Smooth muscle cell (in vitro differentiated cells): Measurements from ENCODE around the gene FXYD2. TPM values are rescaled to one million over a fixed set of nuclear protein-coding genes. Genes with fewer than 3 reads are reported as not detected.

Experiments used
- DNase-seq: peaks from one replicate; lab custom pipeline; 2025; ENCODE audit not compliant: unreplicated experiment; lab: John Stamatoyannopoulos, UW
- H2AFZ ChIP-seq: fragments of 200-600 bp; sonication (generic); 2 replicates; pipeline ENCODE4 v1.6.0; 2016; ENCODE audit warnings: antibody characterized with exemption, low read depth, mild to moderate bottlenecking
- H3F3A ChIP-seq: fragments of 200-600 bp; sonication (generic); 2 replicates; pipeline ENCODE4 v1.6.0; 2017; ENCODE audit warnings: antibody characterized with exemption, low read depth
- H3K27ac ChIP-seq: fragments of 200-600 bp; sonication (generic); 2 replicates; pipeline ENCODE4 v1.5.1; 2016; ENCODE audit warnings: low read depth, mild to moderate bottlenecking
- H3K27me3 ChIP-seq: fragments of 200-600 bp; sonication (generic); 2 replicates; pipeline ENCODE4 v1.6.1; 2016; ENCODE audit warnings: low read depth, mild to moderate bottlenecking
- H3K36me3 ChIP-seq: fragments of 200-600 bp; sonication (generic); 2 replicates; pipeline ENCODE4 v1.5.1; 2016; ENCODE audit warnings: low read depth
- H3K4me1 ChIP-seq: fragments of 200-600 bp; sonication (generic); 2 replicates; pipeline ENCODE4 v1.5.1; 2016; ENCODE audit warnings: low read depth
- H3K4me2 ChIP-seq: fragments of 200-600 bp; sonication (generic); 2 replicates; pipeline ENCODE4 v1.6.0; 2016; ENCODE audit warnings: mild to moderate bottlenecking
- H3K4me3 ChIP-seq: fragments of 200-600 bp; sonication (generic); 2 replicates; pipeline ENCODE4 v1.5.1; 2016; ENCODE audit warnings: mild to moderate bottlenecking
- H3K79me2 ChIP-seq: fragments of 200-600 bp; sonication (generic); 2 replicates; pipeline ENCODE4 v1.6.0; 2016; ENCODE audit warnings: low read depth, mild to moderate bottlenecking
- H3K9ac ChIP-seq: fragments of 200-600 bp; sonication (generic); 2 replicates; pipeline ENCODE4 v1.6.0; 2016; ENCODE audit warnings: low read depth
- H3K9me3 ChIP-seq: fragments of 200-600 bp; sonication (generic); replicated peaks from 2 replicates; pipeline ENCODE4 v1.5.1; 2016; ENCODE audit warnings: low read depth
- H4K20me1 ChIP-seq: fragments of 200-600 bp; sonication (generic); 2 replicates; pipeline ENCODE4 v1.6.0; 2016; ENCODE audit warnings: low read depth
- WGBS: methylation state at CpG from one replicate; pipeline ENCODE4 v1.1.7; 2016; ENCODE audit warnings: low lambda C conversion rate; 5-methylcytosine and 5-hydroxymethylcytosine counted together
- polyA plus RNA-seq: library from polyadenylated mRNA; unstranded; fragments of >200 nt; fragmentation: Nextera tagmentation; extraction: Ambion mirVana; gene quantifications from 2 replicates; pipeline ENCODE4 v1.2.1, GENCODE V29; 2016
- total RNA-seq: library from RNA; depleted of rRNA; stranded (reverse); fragments of >200 nt; gene quantifications from 2 replicates; pipeline ENCODE4 v1.2.3, GENCODE V29; 2014
- TF ChIP-seq, protein P1 (sequence below): fragments of 200-600 bp; sonication (generic); IDR thresholded peaks from 2 replicates; pipeline ENCODE4 v1.5.1; 2017; ENCODE audit warnings: borderline replicate concordance, mild to moderate bottlenecking, antibody characterized with exemption; ENCODE audit not compliant: insufficient read depth, poor library complexity, severe bottlenecking

FXYD2 gene
- total and polyA plus RNA-seq, 2 experiments from 2014 or later, result 1.00 TPM; not detected in 1

DNA sequence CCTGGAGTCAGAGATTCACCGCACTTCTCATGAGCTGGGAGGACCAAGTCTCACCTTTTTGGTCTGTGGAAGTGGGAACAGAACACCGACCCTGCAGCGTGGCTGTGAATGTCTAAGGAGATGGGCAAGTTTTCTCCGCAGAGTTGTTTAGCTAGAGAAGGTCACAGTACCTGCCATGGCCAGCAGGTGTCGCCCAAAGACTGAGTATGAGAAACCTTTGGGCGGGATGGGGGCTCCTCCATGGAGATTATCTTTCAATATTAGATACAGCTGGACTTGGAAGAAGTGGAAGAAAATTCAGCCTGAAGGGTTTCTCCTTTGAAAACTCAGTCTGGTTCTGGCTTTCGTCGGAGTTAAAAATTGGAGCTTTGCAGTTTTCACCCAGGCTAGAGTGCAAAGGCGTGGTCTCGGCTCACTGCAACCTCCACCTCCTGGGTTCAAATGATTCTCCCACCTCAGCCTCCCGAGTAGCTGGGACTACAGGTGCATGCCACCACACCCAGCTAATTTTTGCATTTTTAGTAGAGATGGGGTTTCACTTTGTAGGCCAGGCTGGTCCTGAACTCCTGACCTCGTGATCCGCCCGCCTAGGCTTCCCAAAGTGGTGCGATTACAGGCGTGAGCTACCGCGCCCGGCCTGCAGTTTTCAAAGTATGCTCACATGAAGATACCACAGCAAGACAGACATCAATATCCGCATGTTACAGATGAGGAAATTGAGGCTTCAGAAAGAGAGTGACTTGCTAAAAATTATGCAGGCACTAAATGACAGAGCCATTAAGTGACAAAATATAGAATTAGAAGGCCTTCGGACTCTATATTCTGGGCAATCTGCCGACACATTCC lies 16.8 kb downstream of the FXYD2 start:
- Histone ChIP-seq H3K36me3 (no peaks in the 10 kb centered on the region), H2AFZ (no peak overlapping the region), H3K27ac (no peak overlapping the region), H3K4me1 (no peaks in the 10 kb centered on the region), H3K4me2 (no peak overlapping the region), H3K9ac (no peak overlapping the region), H3K79me2 (no peaks in the 10 kb centered on the region), H3K9me3 (no peaks in the 10 kb centered on the region), H3K4me3 (no peak overlapping the region), H3F3A (no peaks in the 10 kb centered on the region), H4K20me1 (no peaks in the 10 kb centered on the region), H3K27me3 (no peaks in the 10 kb centered on the region)
- DNase-seq, result peak; percentile 22
- TF ChIP-seq, protein P1, sequence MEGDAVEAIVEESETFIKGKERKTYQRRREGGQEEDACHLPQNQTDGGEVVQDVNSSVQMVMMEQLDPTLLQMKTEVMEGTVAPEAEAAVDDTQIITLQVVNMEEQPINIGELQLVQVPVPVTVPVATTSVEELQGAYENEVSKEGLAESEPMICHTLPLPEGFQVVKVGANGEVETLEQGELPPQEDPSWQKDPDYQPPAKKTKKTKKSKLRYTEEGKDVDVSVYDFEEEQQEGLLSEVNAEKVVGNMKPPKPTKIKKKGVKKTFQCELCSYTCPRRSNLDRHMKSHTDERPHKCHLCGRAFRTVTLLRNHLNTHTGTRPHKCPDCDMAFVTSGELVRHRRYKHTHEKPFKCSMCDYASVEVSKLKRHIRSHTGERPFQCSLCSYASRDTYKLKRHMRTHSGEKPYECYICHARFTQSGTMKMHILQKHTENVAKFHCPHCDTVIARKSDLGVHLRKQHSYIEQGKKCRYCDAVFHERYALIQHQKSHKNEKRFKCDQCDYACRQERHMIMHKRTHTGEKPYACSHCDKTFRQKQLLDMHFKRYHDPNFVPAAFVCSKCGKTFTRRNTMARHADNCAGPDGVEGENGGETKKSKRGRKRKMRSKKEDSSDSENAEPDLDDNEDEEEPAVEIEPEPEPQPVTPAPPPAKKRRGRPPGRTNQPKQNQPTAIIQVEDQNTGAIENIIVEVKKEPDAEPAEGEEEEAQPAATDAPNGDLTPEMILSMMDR, result peak; percentile 94
- 65% methylated on average over 22 of the region's 22 CpGs for WGBS

DNA sequence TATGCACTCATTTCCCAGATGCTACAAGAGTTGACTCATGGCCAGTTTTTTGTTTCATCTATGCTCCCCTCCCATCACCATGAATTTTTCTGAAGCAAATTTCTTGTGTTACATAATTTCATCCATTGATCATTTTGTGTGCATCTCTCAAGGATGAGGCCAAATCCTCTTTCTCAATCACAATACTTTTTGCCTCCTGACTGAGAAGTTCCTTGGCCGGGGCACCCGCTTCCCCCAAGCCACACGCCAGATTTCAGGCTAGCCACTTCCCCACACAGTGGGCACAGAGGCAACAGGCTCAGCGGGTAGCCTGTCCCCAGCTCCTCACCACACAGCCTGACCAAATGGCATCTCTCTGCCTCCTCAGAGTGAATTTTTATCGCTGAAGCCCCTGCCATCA lies 17.7 kb downstream of the FXYD2 start:
- no peaks in the 10 kb centered on the region for H3K4me1 ChIP-seq
- no peaks in the 10 kb centered on the region for H3K79me2 ChIP-seq
- no peak for DNase-seq
- TF ChIP-seq, protein P1, result no peak
- H3K4me2 ChIP-seq, result no peak overlapping the region
- H3K27me3 ChIP-seq, result peaks cover 7% of the 10 kb centered on the region
- no peak overlapping the region for H2AFZ ChIP-seq
- no peak overlapping the region for H3K4me3 ChIP-seq
- H3F3A ChIP-seq, result no peaks in the 10 kb centered on the region
- H4K20me1 ChIP-seq, result no peaks in the 10 kb centered on the region
- H3K27ac ChIP-seq, result no peak overlapping the region
- no peaks in the 10 kb centered on the region for H3K36me3 ChIP-seq
- H3K9ac ChIP-seq, result no peak overlapping the region
- 86% methylated on average over 5 of the region's 5 CpGs for WGBS
- no peaks in the 10 kb centered on the region for H3K9me3 ChIP-seq

DNA sequence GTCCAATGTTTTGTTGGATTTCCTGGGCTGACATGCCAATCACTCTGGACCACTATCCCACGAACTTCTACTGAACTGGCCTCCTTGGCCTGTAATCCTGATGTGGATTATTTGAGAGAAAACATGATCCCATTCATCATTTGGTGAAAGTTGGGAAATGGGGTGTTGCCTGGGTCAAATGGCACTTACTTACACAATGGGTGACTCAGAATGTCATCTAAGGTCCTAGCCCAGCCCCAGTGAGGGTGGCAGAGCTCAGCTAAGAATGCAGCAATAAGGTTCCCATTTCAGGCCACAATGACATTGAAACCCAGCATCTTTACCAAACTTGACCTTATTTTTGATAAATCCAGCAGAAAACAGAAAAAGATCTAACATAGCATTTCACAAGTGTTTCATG lies 19.5 kb downstream of the FXYD2 start:
- TF ChIP-seq, protein P1, result no peak
- Histone ChIP-seq H3K4me1 (no peaks in the 10 kb centered on the region), H3K9ac (no peak overlapping the region), H3K27me3 (peaks cover 23% of the 10 kb centered on the region), H2AFZ (no peak overlapping the region), H3K79me2 (no peaks in the 10 kb centered on the region), H3K4me2 (no peak overlapping the region), H3K9me3 (no peaks in the 10 kb centered on the region), H3K27ac (no peak overlapping the region), H3F3A (no peaks in the 10 kb centered on the region), H3K4me3 (no peak overlapping the region), H3K36me3 (no peaks in the 10 kb centered on the region), H4K20me1 (no peaks in the 10 kb centered on the region)
- no peak for DNase-seq
- 65% methylated on average over 1 of the region's 1 CpG for WGBS

DNA sequence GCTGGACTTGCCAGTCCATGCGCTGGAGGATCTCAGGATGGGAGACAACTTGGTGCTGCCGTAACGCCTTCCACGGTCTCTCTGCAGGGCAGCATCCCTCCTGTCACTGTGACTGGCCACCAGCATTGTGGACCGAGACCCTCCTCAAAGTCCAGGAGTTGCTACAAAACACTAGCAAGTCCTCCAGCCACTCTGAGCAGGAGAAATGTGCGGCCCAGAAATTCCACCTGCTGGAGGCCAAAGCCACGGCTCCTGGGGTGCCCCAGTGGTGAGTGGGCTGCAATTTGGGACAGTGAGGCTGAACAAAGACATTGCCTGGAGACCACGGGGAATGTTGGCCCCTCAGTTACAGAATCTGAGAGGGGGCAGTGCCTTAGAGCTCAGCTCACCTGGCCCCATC lies 20.6 kb downstream of the FXYD2 start:
- Histone ChIP-seq H3K27me3 (peaks cover 34% of the 10 kb centered on the region), H3K36me3 (no peaks in the 10 kb centered on the region), H4K20me1 (no peaks in the 10 kb centered on the region), H3K27ac (no peak overlapping the region), H2AFZ (no peak overlapping the region), H3K4me1 (no peaks in the 10 kb centered on the region), H3K79me2 (no peaks in the 10 kb centered on the region), H3K4me2 (no peak overlapping the region), H3K9ac (no peak overlapping the region), H3K9me3 (no peaks in the 10 kb centered on the region), H3K4me3 (no peak overlapping the region), H3F3A (no peaks in the 10 kb centered on the region)
- DNase-seq, result no peak
- TF ChIP-seq, protein P1, result no peak
- WGBS, result 94% methylated on average over 8 of the region's 8 CpGs
